HepG2 (cell line): ENCODE data around the gene ZCCHC3. TPM values are rescaled to one million over a fixed set of nuclear protein-coding genes. Genes with fewer than 3 reads are reported as not detected.

Source experiments
- EHMT2 ChIP-seq: fragments of 200-600 bp; sonication (generic); IDR thresholded peaks from 2 replicates; pipeline ENCODE4 v1.7.0; 2017; ENCODE audit warnings: antibody characterized with exemption, low read depth, low read length, borderline replicate concordance
- GFI1 ChIP-seq: sonication (generic); formaldehyde crosslinking; IDR thresholded peaks from 2 replicates; pipeline ENCODE4 v1.5.0; 2020; ENCODE audit warnings: missing genetic modification reagents, mild to moderate bottlenecking, borderline replicate concordance
- GZF1 ChIP-seq: sonication (generic); formaldehyde crosslinking; IDR thresholded peaks from 2 replicates; pipeline ENCODE4 v1.5.1; 2020; ENCODE audit warnings: mild to moderate bottlenecking, missing genetic modification reagents
- HMG20B ChIP-seq: conservative IDR thresholded peaks from 2 replicates; pipeline ENCODE4 v1.6.1; 2016; ENCODE audit warnings: missing genetic modification reagents, missing compliant biosample characterization
- KLF15 ChIP-seq: sonication (generic); formaldehyde crosslinking; IDR thresholded peaks from 2 replicates; pipeline ENCODE4 v1.8.1; 2023; ENCODE audit warnings: borderline replicate concordance, mild to moderate bottlenecking, inconsistent platforms, missing genetic modification reagents, mixed read lengths
- MEF2D ChIP-seq: sonication (generic); formaldehyde crosslinking; IDR thresholded peaks from 2 replicates; pipeline ENCODE4 v1.5.1; 2020; ENCODE audit warnings: mild to moderate bottlenecking, missing genetic modification reagents
- NFATC3 ChIP-seq: sonication (generic); formaldehyde crosslinking; IDR thresholded peaks from 2 replicates; pipeline ENCODE4 v1.5.1; 2020; ENCODE audit warnings: mild to moderate bottlenecking, missing genetic modification reagents
- POLR2AphosphoS5 ChIP-seq: IDR thresholded peaks from 2 replicates; pipeline ENCODE4 v1.6.1; 2012; ENCODE audit warnings: low read depth, low read length
- RNF2 ChIP-seq: fragments of 450-650 bp; conservative IDR thresholded peaks from 2 replicates; pipeline ENCODE4 v1.6.1; 2016; ENCODE audit warnings: low read depth
- XRCC5 ChIP-seq: fragments of 200-400 bp; formaldehyde crosslinking; optimal IDR thresholded peaks from 2 replicates; pipeline ENCODE3; 2017; ENCODE audit warnings: mild to moderate bottlenecking, low read length
- ZBTB7B ChIP-seq: sonication (generic); formaldehyde crosslinking; IDR thresholded peaks from 2 replicates; pipeline ENCODE4 v1.4.0; 2020; ENCODE audit warnings: missing genetic modification reagents
- ZNF101 ChIP-seq: sonication (generic); formaldehyde crosslinking; IDR thresholded peaks from 2 replicates; pipeline ENCODE4 v1.4.0; 2020; ENCODE audit warnings: mild to moderate bottlenecking, low read depth, missing genetic modification reagents, borderline replicate concordance
- ZNF292 ChIP-seq: sonication (generic); formaldehyde crosslinking; IDR thresholded peaks from 2 replicates; pipeline ENCODE4 v1.8.1; 2022; ENCODE audit warnings: mild to moderate bottlenecking, low read depth, missing genetic modification reagents, borderline replicate concordance
- ZNF33A ChIP-seq: sonication (generic); formaldehyde crosslinking; IDR thresholded peaks from 2 replicates; pipeline ENCODE4 v1.5.1; 2020; ENCODE audit warnings: missing genetic modification reagents, mild to moderate bottlenecking, moderate library complexity, borderline replicate concordance
- ZNF577 ChIP-seq: sonication (generic); formaldehyde crosslinking; IDR thresholded peaks from 2 replicates; pipeline ENCODE4 v1.4.0; 2020; ENCODE audit warnings: mild to moderate bottlenecking, low read depth, missing genetic modification reagents, borderline replicate concordance
- ZNF768 ChIP-seq: sonication (generic); formaldehyde crosslinking; IDR thresholded peaks from 2 replicates; pipeline ENCODE4 v1.4.0; 2020; ENCODE audit warnings: missing genetic modification reagents
- ZNF777 ChIP-seq: sonication (generic); formaldehyde crosslinking; IDR thresholded peaks from 2 replicates; pipeline ENCODE4 v1.4.0; 2020; ENCODE audit warnings: missing genetic modification reagents
- ZSCAN25 ChIP-seq: sonication (generic); formaldehyde crosslinking; IDR thresholded peaks from 2 replicates; pipeline ENCODE4 v1.8.0; 2022; ENCODE audit warnings: mild to moderate bottlenecking, missing genetic modification reagents
- polyA plus RNA-seq, 8 experiments: library from polyadenylated mRNA; depleted of rRNA in 3 of 8; stranded (reverse) in 7 of 8; unstranded in 1 of 8; fragments of >200 nt; fragmentation: Illumina TruSeq in 4 of 8; extraction: Trizol in 4 of 8; gene quantifications; 2 replicates each; pipeline versions ENCODE4 v1.2.1 to v1.2.3, GENCODE V29; 2011 to 2016; ENCODE audit warnings: low read depth in 4 of 8, missing spikeins in 1 of 8, mixed read lengths in 1 of 8; ENCODE audit not compliant: insufficient read depth in 1 of 8
- total RNA-seq, 5 experiments: library from RNA; depleted of rRNA; stranded (reverse); fragments of >200 nt; fragmentation: Illumina TruSeq; extraction: Trizol; gene quantifications; 2 replicates each; pipeline ENCODE4 v1.2.3, GENCODE V29; 2016; ENCODE audit warnings: low read depth in 1 of 5
- TF ChIP-seq, protein P1 (sequence below): sonication (generic); formaldehyde crosslinking; IDR thresholded peaks from 2 replicates; pipeline ENCODE4 v1.4.0; 2020; ENCODE audit warnings: missing genetic modification reagents
- TF ChIP-seq, protein P2 (sequence below): sonication (generic); formaldehyde crosslinking; IDR thresholded peaks from 2 replicates; pipeline ENCODE4 v1.8.1; 2023; ENCODE audit warnings: mild to moderate bottlenecking, missing genetic modification reagents, borderline replicate concordance
- TF ChIP-seq, protein P3 (sequence below): sonication (generic); formaldehyde crosslinking; IDR thresholded peaks from 2 replicates; pipeline ENCODE4 v1.5.0; 2020; ENCODE audit warnings: missing genetic modification reagents
- TF ChIP-seq, protein P4 (sequence below): sonication (generic); formaldehyde crosslinking; IDR thresholded peaks from 2 replicates; pipeline ENCODE4 v1.9.0; 2021; ENCODE audit warnings: missing genetic modification reagents, mild to moderate bottlenecking, borderline replicate concordance
- TF ChIP-seq, protein P5 (sequence below): sonication (generic); formaldehyde crosslinking; IDR thresholded peaks from 2 replicates; pipeline ENCODE4 v1.5.0; 2020; ENCODE audit warnings: mild to moderate bottlenecking, missing genetic modification reagents

ZCCHC3 gene
- total and polyA plus RNA-seq, 2 of the 13 experiments (the other 11 are each of a cell fraction or from before 2014, with no cell fraction given), result 46.6 to 63.0 TPM

DNA sequence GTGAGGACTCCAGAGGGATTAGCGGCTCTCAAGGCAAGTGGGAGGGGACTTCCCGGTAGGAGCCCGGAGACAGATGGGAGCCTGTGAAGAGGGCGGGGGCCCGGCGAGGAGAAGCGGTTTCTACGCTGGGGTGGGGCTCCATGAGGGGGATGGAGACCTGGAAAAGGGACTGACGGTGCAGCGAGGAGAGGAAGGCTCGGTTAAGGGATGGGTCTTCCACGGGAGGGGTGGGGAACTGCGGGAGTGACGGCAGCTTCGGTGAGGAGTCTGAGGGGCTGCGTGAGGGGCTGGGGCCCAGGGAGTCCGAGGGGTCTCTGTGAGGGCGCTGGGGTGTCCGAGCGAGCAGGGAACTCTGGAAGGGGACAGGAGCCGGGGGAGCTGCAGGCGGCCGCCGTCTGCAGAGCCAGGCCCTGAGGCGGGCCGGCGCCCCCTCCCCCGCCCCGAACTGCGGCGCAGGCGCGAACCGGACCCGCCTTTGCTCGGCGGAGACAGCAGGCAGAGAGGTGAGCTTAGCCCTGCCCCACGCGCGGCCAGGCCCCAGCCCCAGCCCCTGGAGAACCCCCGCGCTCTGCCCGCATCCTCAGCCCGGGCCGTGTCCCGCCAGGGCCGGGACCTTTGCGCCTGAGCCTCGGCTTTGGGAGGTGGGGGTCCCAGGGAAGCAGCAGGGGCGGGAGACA is 49.4 kb downstream of the ZCCHC3 start, which contains the start of gene NRSN2 (continued):
- TF ChIP-seq GFI1 (CRISPR knock-in tag) (0 out of 2 replicates have a peak, but pooled peaks have one; percentile 58), RNF2 (no peak), ZNF33A (0 out of 2 replicates have a peak, but pooled peaks have one; percentile 39), GZF1 (CRISPR knock-in tag) (0 out of 2 replicates have a peak, but pooled peaks have one; percentile 8), ZBTB7B (CRISPR knock-in tag) (no peak), POLR2AphosphoS5 (peak; percentile 58; the same call in 1 of the 2 replicates), HMG20B (CRISPR knock-in tag) (no peak), ZNF768 (peak; percentile 67; the same call in 1 of the 2 replicates), MEF2D (no peak), ZNF292 (CRISPR knock-in tag) (no peak), ZNF577 (CRISPR knock-in tag) (no peak), ZNF777 (peak; percentile 61; the same call in 1 of the 2 replicates), EHMT2 (no peak), ZSCAN25 (CRISPR knock-in tag) (no peak), XRCC5 (peak; percentile 91), ZNF101 (no peak), NFATC3 (no peak), KLF15 (CRISPR knock-in tag) (peak; percentile 8; the same call in 1 of the 2 replicates)
- TF ChIP-seq, protein P1, sequence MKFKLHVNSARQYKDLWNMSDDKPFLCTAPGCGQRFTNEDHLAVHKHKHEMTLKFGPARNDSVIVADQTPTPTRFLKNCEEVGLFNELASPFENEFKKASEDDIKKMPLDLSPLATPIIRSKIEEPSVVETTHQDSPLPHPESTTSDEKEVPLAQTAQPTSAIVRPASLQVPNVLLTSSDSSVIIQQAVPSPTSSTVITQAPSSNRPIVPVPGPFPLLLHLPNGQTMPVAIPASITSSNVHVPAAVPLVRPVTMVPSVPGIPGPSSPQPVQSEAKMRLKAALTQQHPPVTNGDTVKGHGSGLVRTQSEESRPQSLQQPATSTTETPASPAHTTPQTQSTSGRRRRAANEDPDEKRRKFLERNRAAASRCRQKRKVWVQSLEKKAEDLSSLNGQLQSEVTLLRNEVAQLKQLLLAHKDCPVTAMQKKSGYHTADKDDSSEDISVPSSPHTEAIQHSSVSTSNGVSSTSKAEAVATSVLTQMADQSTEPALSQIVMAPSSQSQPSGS (CRISPR knock-in tag), result peak; percentile 48; the same call in 1 of the 2 replicates
- TF ChIP-seq, protein P2, sequence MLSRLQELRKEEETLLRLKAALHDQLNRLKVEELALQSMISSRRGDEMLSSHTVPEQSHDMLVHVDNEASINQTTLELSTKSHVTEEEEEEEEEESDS (CRISPR knock-in tag), result no peak
- TF ChIP-seq, protein P3, sequence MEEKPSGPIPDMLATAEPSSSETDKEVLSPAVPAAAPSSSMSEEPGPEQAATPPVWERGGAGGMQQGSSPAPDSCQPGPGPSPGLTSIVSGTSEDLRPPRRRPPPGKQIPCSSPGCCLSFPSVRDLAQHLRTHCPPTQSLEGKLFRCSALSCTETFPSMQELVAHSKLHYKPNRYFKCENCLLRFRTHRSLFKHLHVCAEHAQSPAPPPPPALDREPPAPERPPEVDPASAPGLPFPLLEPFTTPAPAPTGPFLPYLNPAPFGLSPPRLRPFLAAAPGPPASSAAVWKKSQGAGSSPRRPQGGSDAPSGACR, result peak; percentile 77
- TF ChIP-seq, protein P4, sequence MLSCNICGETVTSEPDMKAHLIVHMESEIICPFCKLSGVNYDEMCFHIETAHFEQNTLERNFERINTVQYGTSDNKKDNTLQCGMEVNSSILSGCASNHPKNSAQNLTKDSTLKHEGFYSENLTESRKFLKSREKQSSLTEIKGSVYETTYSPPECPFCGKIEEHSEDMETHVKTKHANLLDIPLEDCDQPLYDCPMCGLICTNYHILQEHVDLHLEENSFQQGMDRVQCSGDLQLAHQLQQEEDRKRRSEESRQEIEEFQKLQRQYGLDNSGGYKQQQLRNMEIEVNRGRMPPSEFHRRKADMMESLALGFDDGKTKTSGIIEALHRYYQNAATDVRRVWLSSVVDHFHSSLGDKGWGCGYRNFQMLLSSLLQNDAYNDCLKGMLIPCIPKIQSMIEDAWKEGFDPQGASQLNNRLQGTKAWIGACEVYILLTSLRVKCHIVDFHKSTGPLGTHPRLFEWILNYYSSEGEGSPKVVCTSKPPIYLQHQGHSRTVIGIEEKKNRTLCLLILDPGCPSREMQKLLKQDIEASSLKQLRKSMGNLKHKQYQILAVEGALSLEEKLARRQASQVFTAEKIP (CRISPR knock-in tag), result no peak
- TF ChIP-seq, protein P5, sequence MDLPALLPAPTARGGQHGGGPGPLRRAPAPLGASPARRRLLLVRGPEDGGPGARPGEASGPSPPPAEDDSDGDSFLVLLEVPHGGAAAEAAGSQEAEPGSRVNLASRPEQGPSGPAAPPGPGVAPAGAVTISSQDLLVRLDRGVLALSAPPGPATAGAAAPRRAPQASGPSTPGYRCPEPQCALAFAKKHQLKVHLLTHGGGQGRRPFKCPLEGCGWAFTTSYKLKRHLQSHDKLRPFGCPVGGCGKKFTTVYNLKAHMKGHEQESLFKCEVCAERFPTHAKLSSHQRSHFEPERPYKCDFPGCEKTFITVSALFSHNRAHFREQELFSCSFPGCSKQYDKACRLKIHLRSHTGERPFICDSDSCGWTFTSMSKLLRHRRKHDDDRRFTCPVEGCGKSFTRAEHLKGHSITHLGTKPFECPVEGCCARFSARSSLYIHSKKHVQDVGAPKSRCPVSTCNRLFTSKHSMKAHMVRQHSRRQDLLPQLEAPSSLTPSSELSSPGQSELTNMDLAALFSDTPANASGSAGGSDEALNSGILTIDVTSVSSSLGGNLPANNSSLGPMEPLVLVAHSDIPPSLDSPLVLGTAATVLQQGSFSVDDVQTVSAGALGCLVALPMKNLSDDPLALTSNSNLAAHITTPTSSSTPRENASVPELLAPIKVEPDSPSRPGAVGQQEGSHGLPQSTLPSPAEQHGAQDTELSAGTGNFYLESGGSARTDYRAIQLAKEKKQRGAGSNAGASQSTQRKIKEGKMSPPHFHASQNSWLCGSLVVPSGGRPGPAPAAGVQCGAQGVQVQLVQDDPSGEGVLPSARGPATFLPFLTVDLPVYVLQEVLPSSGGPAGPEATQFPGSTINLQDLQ (CRISPR knock-in tag), result 0 out of 2 replicates have a peak, but pooled peaks have one; percentile 34
